Inflammatory macrophage (primary cell): ENCODE measurements around the gene INHBC.
A peak's percentile ranks its signal among the peaks of the same experiment; 100 is the strongest.

Source experiments
- DNase-seq, 2 donors: peaks; one replicate each; pipeline ENCODE4 v3.0.0-alpha.2; 2020 to 2022

The INHBC gene

DNA sequence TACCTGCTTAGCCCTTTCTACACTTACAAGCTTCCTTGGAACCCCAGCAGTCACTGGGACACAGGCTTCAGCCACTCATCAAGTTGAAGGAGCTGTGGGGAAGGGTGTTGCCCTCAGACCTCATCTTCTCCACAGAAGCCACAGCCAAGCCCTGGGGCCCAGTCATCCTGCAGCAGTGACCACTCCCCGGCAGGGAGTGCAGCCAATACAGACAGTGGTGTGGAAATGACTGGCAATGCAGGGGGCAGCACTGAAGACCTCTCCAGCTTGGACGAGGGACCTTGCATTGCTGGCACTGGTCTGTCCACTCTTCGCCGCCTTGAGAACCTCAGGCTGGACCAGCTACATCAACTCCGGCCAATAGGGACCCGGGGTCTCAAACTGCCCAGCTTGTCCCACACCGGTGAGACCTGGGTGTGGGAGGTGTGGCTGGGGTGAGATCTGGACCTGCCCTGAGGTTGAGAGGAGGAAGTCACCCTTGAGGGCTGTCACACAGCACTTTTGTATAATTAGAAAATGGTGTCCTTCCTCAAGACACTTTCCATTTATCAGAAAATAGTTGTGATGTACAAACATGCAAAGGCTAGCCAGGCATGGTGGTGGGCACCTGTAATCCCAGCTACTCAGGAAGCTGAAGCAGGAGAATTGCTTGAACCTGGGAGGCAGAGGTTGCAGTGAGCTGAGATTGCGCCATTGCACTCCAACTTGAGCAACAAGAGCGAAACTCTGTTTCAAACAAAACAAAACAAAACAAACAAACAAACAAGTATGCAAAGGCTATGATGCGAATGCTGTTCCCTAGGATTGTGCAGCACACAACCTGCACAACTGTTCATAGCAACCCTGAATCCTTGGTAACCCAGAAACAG, 34.9 kb downstream of the INHBC start:
- DNase-seq, result no peak

DNA sequence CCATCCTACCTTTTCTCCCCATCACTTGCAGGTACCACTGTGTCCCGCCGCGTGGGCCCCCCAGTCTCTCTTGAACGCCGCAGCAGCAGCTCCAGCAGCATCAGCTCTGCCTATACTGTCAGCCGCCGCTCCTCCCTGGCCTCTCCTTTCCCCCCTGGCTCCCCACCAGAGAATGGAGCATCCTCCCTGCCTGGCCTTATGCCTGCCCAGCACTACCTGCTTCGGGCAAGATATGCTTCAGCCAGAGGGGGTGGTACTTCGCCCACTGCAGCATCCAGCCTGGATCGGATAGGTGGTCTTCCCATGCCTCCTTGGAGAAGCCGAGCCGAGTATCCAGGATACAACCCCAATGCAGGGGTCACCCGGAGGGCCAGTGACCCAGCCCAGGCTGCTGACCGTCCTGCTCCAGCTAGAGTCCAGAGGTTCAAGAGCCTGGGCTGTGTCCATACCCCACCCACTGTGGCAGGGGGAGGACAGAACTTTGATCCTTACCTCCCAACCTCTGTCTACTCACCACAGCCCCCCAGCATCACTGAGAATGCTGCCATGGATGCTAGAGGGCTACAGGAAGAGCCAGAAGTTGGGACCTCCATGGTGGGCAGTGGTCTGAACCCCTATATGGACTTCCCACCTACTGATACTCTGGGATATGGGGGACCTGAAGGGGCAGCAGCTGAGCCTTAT, 35.8 kb downstream of the INHBC start:
- DNase-seq, result no peak

DNA sequence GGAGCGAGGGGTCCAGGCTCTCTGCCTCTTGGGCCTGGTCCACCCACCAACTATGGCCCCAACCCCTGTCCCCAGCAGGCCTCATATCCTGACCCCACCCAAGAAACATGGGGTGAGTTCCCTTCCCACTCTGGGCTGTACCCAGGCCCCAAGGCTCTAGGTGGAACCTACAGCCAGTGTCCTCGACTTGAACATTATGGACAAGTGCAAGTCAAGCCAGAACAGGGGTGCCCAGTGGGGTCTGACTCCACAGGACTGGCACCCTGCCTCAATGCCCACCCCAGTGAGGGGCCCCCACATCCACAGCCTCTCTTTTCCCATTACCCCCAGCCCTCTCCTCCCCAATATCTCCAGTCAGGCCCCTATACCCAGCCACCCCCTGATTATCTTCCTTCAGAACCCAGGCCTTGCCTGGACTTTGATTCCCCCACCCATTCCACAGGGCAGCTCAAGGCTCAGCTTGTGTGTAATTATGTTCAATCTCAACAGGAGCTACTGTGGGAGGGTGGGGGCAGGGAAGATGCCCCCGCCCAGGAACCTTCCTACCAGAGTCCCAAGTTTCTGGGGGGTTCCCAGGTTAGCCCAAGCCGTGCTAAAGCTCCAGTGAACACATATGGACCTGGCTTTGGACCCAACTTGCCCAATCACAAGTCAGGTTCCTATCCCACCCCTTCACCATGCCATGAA, 36.5 kb downstream of the INHBC start:
- no peak for DNase-seq

DNA sequence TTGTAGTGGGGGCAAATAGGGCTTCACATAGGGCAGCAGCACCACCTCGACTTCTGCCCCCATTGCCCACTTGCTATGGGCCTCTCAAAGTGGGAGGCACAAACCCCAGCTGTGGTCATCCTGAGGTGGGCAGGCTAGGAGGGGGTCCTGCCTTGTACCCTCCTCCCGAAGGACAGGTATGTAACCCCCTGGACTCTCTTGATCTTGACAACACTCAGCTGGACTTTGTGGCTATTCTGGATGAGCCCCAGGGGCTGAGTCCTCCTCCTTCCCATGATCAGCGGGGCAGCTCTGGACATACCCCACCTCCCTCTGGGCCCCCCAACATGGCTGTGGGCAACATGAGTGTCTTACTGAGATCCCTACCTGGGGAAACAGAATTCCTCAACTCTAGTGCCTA, 37.1 kb downstream of the INHBC start:
- DNase-seq, result no peak

DNA sequence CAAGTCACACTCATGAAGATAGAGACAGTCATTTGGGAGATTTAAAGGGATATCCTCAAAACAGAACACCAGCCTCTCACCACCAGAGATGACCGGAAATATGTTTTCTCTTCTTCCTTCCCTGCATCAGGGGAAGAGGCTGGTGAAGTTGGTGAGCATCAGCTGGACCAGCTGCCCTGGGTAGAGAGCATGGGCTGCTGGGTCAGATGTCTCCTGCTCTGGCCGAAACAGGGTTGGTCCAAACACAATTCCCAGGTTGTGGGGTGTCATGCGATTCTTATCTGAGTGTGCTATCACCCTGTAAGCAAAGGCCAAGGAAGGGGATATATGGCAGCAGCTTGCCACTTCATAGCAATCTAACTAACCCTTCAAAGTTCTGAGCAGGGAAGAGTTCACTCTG, 37.8 kb downstream of the INHBC start:
- no peak for DNase-seq

DNA sequence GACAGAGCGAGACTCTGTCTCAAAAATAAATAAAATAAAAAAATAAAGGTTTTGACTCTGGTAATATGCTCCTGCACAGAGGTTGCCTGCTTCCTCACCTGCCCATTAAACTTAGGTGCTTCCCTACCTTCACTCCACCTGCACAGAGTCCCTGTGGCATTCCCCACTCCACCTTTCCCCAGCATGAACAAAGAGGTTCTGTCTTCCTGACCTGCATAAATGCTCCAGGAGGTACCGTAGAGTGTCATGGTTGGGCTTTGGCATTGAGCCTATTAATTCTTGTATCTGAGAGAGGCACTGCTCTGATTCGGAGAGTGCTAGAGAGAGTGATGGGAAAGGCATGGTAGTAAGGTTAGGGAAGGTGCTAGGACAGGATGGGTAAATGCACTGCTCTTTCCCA, 38.8 kb downstream of the INHBC start:
- DNase-seq, result no peak

DNA sequence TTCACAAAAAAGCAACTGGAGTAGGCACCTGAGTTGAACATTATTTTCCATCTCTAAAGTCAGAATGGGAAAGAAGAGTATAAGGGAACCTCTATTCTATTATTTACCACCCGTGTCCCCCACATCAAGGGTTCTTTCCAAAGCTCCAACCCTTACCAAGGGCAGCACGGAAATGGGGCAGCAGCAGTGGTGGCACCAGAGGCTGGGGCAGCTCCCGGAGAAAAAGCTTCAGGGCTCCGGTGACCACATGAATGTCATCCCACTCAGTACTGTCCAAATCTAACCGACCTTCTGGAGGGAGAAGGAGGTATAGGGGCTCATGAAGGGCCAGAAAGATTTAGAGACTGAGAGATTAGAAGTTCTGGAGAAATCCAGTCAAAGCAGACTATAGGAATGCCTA, 39.3 kb downstream of the INHBC start:
- DNase-seq, result no peak

DNA sequence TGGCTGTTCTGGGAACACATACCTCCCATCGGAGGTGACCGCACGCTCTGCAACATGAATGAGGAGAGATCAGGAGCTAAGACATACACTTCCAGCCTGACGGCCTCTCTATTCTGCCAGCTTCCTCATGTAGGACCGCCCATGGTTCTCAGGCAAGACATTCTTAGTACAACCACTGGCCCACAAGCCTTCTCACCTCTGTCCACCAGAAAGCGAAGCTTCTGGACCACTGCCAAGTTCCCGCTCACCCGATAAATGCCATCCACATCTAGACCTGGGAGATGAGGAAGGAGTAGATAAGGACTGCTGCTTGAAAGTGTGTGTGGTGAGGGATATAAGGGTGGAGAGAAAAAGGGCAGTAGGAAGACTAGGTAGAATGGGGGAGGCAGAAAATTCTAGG, 39.8 kb downstream of the INHBC start:
- DNase-seq, result no peak

DNA sequence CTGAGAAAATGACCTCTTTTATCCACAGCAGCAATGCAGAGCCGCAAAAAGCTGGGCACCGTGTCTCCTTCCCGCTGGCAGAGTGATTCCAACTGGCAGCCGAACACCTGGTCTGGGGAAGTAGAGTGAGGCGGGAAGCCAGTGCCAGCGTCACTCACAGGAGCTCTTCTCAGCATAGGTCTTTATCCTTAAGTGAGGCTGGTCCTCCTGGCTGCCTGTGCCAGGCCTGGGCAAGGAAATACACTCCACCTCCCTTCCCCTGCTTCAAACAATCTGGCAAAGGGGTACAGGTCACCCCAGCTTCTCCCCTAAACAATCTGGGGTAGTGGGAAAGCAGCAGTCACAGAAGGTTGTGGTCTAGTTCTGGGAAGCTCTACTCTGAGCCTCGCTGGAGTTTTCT, 40.3 kb downstream of the INHBC start:
- no peak for DNase-seq

DNA sequence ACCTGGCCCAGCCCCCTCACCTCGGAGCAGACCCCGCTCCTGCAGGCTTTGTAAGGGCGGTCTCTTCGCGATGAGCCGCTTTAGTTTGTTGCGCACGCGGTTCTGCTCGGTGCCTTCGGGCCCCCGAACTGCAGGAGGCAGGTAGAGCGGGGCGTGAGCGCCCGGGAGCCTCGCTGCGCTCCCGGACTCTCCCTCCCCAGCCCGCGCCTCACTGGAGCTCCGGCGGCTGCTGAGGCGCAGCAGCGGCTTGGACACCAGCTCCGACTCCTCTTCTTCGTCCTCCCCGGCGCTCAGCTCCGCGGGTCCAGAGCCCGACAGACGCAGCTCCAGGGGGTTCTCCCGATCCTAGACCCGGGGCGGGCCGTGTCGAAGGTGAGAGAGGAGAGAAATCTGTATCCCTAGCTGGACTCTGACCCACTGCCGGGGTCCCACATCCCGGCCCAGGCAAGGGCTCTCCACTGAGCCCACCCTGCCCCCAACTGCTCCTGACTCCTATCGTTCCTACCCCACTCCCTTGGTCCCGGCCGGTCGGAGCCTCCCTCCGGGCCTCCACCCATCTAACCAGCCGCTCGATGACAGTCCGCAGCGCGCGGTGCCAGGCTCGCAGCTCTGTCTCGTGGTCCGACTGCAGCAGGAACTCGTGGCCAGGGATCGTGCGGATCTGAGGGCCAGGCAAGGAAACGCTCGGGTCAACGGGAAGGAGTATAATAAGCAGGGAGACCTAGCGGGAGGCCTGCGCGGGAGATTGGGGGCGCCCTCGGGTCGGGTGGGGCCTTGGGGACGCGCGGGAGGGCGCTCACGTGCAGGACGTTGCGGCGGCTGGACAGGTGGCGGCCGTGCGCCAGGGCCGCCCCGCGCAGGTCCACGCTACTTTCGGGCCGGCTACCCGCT, 40.9 kb downstream of the INHBC start:
- peak; percentile 24 to 52 for DNase-seq

DNA sequence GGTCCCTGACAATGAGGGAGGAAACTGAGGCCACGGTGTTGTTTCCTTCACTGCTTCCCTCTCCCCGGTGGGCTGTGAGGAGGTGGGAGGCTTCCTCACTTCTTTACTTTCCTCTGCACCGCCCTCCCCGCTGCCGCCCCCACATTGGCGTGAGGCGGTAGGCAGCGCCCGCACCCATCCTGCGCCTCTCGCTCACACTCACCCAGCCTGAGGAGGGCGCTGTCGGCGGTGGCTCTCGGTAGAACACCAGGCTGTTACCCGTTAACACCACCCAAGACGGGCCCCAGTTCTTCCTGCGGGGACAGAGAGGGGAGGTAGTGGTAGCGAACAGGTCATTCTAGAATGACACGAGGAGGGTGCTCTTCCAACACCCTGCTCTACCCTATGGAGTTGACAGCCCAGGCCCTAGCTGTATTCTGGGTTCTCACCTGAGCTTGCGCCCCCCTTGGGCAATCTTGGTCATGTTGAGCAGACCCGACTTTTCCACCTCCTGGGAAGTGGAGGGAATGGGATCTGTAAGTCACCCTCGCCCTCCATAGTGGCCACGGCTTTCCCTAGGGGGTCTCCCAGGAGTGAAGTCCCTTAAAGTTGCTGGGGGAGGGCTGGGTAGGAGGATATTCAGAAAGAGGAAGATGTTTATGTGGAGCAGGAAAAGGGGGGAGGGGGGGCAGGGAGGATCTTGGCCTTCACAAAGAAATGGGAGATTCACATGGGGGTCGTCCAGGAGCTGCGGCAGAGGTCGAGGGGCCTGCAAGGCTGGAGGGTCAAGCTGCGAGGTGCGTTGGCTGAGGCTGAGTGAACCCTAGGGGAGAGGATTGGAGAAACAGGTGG, 41.8 kb downstream of the INHBC start:
- DNase-seq, result peak; percentile 35 to 66

DNA sequence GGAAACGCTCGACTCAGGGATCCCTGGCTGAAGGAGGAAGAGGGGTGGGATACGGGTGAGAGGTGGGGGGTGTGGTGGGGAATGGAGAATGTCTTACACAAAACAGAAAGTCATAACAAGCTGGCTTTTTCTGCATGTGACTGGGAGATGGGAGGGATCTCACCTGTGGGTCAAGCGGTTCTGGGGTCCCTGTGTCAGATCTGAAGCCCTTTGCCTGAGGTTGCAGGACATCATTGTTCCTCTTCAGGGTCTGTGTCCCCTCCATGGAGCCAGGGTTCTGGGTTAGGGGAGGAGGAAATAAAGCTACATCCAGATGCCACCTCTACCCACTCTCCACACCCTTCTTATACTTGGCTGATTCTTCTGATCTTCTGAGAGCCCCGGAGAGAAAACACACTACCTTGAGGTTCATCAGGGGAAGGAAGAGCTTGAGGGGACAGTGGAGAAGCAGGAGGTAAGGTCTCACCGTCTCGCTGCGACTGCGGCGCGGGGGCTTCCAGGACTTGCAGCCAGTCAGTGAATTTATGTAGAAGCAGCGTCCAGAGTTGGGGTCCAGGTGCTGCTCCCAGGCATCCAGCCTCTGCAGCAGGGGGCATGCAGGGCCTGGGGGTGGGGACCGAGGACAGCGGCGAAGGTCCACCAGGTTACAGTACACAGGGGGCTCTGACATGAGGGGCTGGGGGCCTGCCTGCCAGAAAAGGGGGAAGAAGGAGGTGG, 42.6 kb downstream of the INHBC start:
- no peak for DNase-seq

DNA sequence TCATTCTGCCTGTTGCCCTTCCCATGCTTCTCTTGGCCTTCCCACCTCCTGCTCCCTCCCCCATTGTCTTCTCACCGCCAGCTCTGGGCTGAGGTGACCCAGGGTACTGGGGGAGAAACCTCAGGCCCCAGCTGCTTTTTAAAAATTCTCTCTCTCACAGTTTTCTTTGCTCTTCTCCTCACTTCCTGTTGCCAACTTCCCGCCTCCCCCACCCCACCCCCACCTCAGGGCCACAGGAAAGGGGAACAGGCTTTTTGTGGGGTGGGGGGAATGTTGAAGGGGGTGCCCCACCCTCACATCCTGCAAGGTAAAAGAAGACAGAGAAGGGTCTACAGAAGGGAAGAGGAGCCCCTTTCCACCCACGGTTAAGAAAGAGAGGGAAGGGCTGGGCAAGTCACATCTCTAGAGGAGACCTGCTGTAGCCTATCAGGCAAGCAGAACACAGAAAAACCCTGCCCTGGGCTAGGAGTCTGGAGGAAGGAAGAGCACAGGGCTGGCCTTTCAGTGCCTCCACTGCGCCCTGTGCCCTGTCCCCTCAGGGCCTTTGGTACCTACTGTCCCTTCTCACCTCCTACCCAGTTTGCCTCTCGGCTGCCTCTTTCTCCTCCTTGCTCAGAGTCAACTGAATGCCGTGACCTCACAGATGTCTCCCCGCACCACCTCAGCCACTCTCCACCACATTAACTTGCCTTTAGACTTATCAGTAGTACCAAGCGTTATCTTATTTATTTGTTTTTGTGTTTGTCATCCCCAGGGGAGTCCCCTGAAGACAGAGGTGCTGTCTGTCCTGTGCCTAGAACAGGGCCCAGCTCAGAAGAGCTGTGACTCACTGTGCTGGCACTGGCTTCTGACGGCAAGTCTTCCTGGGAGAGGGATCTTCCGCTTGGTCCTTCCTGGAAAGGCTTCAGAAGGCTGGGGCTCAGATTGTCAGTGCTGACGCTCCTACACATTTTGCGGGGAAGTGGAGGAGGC, 43.4 kb downstream of the INHBC start:
- peak; percentile 59 to 81 for DNase-seq

DNA sequence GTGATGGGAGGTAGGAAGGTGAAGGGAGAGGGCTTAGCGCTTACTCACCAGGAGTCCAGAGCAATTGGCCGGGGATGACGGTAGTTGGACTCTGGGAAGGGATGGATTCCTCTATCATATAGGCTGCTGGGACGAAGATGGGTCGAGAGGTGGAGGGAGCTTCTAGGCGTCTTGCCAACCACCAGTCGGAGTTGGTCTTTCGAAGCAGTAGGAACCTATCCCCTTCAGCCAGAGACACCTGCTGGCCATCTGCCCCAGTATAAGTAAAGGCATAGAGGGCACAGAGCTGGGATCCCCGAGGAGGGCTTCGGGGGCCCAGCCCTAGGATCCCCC, 44.4 kb downstream of the INHBC start:
- DNase-seq, result no peak

DNA sequence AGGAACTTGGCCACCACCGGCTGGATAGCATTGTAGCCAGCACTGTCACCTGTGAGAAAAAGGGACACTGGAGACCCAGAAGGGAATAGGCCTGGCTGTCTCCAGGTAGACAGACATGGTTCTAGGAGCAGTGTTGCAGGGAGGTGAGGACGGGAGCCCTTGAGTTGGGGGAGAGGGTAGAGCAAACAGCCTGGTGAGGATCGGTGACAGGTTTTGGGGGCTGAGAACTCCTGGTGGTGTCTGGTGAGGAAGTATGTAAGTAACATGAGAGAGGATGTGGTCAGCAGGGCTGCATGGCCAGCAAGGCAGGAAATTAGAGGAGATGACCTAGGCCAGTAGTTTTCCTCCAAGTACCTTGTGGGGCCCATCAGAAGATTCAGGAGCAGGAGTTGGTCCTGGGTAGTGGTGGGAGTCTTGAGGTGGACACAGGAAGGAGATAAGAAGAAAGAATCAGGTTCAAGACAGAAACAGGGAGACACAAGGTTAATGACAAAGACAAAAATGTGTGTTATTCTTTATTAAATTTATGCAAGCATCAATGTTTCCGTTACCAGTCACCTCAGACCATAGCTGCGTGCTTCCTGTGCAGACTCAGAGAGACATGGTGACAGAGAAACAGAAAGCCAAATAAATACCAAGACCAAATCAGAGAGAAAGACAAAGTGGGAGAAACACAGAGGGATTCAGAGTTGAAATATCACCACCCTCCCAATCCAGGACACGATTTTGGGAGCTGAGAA, 45.0 kb downstream of the INHBC start, which contains the start of gene ARHGAP9:
TSS of gene ARHGAP9 (minus strand) at position 491 of the 740 bp plus-strand sequence. CDS start at position 31, 460 bp downstream.
- peak; percentile 29 to 35 for DNase-seq

DNA sequence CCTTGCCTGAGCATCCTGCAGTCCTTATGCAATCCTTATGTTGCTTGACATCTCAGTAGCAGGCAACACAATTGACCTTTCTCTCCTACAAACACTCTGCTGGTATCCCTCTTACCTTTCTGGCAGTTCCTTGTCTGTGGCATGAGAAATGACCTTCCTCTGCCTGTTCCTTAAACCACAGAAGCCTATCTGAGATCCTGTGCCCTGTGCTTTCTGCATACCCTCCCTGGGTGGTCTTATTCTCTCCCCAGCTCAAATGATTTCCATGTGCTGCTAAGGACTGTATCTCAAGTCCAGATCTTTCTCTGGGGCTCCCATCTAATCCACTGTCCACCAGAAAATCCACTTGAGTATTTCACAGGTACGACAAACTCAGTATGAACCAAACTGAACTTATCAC, 47.1 kb downstream of the INHBC start:
- DNase-seq, result no peak

DNA sequence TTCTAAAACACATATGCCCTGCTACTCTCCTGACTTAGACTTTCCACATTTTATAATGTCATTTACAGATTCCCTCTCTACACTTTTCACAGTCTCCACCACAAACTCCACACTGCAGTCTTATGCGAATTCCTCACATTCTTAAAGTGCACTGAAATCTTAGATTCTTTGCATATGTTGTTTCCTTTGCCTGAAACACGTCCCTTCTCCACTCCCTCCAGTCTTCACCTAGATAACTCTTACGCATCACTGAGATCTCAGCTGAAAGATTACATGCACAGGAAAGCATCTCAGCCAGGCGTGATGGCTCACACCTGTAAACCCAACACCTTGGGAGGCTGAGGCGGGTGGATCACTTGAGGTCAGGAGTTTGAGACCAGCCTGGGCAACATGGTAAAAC, 48.9 kb downstream of the INHBC start:
- DNase-seq, result no peak

DNA sequence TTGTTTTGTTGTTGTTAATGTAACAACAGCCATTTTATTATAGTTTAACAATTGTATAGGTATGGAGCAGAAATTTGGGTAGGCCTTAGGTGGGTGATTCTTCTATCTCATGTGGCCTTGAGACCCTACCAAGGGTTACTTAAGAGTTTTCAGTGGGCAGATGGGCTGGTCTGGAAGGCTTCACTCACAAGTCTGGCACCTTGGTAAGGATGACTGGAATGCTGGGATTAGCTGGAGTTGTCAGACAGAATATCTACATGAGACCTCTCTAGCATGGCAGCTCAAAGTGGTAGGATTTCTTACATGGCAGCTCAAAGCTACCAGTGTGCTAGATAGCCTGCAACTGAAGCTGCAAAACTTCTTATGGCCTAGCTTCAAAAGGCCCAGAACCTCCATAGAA, 51.1 kb downstream of the INHBC start:
- DNase-seq, result no peak

DNA sequence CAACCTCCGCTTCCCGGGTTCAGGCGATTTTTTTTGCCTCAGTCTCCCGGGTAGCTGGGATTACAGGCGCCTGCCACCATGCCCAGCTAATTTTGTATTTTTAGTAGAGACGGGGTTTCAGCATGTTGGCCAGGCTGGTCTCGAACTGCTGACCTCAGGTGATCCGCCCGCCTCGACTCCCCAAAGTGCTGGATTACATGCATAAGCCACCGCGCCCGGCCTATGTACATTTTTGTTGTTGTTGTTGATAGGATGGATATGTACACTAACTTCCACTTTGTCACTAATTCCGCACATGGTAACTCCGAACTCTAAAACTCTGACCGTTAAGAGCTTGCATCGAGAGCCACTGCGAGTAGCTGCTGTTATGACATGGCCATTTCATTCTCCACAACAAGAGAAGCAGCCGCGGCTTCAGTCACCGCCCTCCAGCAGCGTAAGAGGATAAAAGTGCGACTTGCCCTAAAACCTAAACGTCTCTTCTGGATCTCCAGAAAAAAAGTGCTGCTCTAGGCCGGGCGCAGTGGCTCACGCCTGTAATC, 52.5 kb downstream of the INHBC start:
- no peak for DNase-seq
